ENCODE measurements around the gene ROMO1.
"Not testable (repeated sequence)": the region's sequence is repeated elsewhere in the genome, so short reads cannot be mapped to it uniquely, and the experiment has no call there.

The ROMO1 gene

GRCh38 chr20:35681960-35682359 is 17.2 kb upstream of the ROMO1 start:
- DNase-seq, result no peak

GRCh38 chr20:35685368-35685767 is 13.8 kb upstream of the ROMO1 start:
- not testable (repeated sequence) for DNase-seq

GRCh38 chr20:35686872-35687271 is 12.3 kb upstream of the ROMO1 start:
- DNase-seq, result not testable (repeated sequence)

GRCh38 chr20:35690265-35690664 is 8.9 kb upstream of the ROMO1 start:
- no peak for DNase-seq

GRCh38 chr20:35695245-35695749 is 3.9 kb upstream of the ROMO1 start:
- DNase-seq, result no peak

GRCh38 chr20:35695978-35696377 is 3.2 kb upstream of the ROMO1 start:
- DNase-seq, result no peak

- no peak for DNase-seq
Observed at GRCh38 chr20:35697696-35698297, 1.4 kb upstream of the ROMO1 start.

GRCh38 chr20:35698298-35699126 is 693 bp upstream of the ROMO1 start:
- DNase-seq, result peak; percentile 52

- no peak for DNase-seq
Observed at GRCh38 chr20:35699957-35700624, 886 bp downstream of the ROMO1 start.

GRCh38 chr20:35700625-35701148 is 1.5 kb downstream of the ROMO1 start:
- DNase-seq, result no peak

- DNase-seq, result no peak
Observed at GRCh38 chr20:35702051-35702823, 3.0 kb downstream of the ROMO1 start.

- DNase-seq, result no peak
Observed at GRCh38 chr20:35702824-35703695, 3.9 kb downstream of the ROMO1 start.

- DNase-seq, result no peak
Observed at GRCh38 chr20:35704514-35705261, 5.5 kb downstream of the ROMO1 start.

- not testable (repeated sequence) for DNase-seq
Observed at GRCh38 chr20:35705894-35706293, 6.7 kb downstream of the ROMO1 start.

GRCh38 chr20:35706591-35707529 is 7.7 kb downstream of the ROMO1 start:
- DNase-seq, result not testable (repeated sequence)

- DNase-seq, result no peak
Observed at GRCh38 chr20:35708502-35708901, 9.3 kb downstream of the ROMO1 start.

- DNase-seq, result no peak
Observed at GRCh38 chr20:35709259-35709658, 10.1 kb downstream of the ROMO1 start.

- no peak for DNase-seq
Observed at GRCh38 chr20:35710039-35710438, 10.8 kb downstream of the ROMO1 start.

GRCh38 chr20:35710884-35711587 is 11.8 kb downstream of the ROMO1 start:
- DNase-seq, result no peak
